Epidermal melanocyte (primary cell): ENCODE results near the gene PRSS21.

Source experiments
- DNase-seq: peaks from one replicate; pipeline ENCODE4 v3.0.0; 2011; ENCODE audit warnings: low spot score; ENCODE audit not compliant: insufficient read length

Gene PRSS21

DNA sequence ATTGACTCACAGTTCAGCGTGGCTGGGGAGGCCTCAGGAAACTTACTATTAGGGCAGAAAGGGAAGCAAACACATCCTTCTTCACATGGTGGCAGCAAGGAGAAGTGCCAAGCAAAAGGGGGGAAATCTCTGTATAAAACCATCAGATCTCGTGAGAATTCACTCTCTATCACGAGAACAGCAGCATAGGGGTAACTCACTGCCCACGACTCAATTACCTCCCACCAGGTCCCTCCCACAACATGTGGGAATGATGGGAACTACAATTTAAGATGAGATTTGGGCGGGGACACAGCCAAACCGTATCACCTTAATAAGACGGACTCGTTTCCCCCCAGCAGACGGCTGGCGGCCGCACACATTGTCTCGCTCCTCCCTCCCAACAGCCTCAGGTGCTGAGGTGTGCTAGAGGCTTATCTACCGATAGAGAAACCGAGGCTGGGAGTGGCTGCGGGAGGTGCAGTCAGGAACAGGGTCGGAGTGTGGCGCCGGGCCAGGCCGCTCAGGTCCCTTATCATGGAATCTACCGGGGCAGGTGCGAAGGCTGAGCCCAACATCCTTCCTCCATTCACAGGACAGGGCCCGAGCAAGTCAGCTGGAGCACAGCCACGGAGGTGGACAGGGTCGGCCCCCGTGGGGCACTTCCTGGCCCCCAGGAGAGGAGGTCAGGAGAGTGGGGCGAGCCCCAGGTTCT lies 8.2 kb downstream of the PRSS21 start:
- no peak for DNase-seq

DNA sequence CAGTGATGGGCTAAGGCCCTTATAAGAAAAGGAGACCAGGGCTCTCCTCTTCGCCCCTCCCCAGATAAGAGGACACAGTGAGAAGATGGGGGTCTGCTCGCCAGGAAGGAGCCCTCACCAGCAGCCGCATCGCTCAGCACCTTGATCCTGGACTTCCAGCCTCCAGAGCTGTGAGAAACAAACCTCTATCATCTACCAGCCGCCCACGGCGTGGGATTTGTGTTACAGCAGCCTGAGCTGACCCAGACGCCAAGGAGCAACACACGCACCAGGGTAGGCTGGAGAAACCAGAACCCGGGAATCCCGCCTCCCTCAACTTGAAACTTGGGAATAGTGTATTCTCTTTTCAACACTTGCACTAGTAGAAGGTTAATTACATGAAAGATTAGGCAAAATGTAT lies 8.9 kb downstream of the PRSS21 start:
- DNase-seq, result no peak

DNA sequence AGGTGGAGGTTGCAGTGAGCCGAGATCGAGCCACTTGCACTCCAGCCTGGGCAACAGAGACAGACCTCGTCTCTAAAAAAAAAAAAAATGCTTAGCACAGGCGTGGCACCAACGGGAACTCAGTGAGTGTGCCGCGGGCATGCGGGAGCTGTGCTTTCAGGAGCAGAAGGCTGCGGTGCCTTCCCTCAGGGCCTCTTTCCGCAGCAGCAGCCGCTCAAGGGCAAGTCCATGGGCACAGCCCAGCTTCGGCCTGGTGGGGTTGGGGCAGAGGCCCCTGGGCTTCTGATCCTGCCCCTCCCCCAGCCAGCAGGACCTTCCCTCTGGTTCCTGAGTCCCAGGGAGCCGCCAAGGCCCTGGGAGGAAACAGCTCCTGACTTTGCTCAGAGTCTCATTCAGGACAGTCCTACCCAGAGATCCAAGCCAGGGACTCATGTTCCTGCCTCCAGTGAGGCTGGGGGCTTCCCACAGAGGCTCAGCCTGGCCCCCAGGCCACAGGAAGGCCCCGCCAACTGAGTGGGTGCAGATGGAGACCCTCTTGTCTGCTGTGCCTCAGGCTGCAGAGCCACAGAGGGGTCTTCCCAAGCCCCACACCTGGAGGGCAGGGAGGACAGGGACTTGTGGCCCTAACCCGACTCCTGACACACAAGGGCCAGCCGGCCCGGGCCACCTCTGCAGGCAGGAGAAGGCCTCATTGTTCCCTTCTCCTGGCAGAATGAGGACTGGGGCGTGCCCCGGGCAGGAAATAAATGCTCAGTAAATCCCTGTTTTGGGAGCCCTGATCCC lies 9.7 kb downstream of the PRSS21 start:
- no peak for DNase-seq

DNA sequence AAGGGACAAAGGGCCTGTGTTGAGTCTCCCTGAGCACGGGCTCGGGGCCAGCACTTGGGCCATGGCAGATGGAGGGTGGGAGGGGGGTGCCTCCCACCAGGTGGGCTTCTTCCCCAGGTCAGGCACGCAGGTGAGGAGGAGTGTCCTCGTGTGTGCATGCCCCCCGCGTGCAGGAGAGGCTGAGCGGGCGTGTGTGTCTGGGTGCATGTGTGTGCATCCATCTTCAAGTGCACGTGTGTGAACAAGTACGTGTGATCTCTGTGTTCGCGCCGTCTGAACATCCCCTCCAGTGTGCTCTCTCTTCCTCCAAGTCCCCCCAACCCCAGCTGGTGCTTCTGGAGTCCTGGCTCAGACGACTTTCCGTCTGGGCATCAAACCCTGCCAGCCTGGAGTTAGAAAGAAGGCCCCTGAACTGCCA lies 10.3 kb downstream of the PRSS21 start:
- no peak for DNase-seq

DNA sequence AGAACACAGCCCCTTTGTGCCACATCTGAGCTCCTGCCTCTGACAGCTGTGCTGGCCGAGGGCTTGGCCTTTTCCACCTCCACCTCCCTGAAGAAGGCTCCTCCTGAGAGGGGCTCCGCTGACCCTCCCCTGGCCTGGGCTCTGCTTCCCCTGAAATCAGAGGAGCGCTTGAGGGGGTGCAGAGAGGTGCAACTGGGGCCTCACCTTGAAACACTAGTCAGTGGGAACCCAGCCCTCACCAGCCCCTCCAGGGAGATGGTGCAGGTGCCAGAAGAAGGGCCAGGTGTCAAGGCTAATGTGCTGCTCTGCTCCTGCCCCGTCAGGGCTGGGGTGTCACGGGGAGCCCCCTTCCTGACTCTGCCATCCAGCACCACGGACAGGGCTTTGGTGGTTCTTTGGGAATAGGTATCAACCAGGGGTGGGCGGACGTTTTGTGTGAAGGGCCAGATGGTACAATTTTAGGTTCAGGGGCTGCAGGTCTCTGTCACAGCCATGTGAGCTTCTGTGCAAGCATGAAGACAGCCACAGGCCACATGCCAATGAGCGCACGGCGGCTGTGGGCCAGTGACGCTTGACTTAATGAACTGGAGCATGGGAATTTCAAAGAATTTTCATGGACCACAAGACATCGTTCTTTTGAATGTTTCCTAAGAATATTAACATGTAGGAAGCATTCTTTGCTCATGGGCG lies 10.9 kb downstream of the PRSS21 start:
- DNase-seq, result no peak

DNA sequence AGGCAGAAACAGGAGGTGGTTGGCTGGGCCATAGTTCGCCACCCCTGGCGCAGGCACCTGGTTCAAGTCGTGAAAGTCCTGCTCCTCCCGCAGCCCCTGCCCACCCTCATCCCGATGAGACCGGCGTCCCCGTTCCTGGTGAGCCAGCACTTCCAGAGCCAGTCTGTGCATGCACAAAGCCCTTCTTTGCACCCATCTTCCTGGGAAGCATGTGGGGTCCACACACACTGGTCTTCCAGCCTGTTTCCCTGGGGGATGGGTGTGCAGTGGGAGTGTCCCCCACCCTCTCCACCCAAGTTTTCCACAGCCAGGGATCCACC lies 11.4 kb downstream of the PRSS21 start:
- no peak for DNase-seq

DNA sequence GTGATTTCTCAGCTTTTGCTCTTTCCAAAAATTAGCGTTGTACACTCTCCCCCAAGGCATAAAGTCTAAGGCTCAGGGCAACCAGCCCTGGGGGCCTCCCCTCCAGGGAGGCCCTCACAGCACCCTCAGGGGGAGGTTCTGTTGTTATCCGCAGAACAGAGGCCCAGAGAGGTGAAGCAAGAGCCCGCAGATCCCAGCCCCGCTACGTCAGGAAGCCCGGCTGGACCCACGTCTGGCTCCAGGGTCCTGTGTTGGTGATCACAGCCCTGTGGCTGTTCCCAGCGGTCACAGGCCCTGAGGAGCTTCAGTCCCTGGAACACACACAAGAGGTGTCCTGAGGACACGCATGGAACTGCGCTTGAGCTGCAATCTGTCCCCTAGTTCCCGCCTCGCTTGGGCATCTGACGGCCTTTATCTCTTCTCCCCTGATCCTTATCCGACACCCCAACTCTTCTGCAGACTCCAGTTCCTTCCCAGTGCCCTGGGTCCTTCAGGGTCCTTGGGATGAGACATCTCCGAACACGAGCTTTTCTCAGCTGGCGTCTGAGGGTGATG lies 11.9 kb downstream of the PRSS21 start:
- no peak for DNase-seq

DNA sequence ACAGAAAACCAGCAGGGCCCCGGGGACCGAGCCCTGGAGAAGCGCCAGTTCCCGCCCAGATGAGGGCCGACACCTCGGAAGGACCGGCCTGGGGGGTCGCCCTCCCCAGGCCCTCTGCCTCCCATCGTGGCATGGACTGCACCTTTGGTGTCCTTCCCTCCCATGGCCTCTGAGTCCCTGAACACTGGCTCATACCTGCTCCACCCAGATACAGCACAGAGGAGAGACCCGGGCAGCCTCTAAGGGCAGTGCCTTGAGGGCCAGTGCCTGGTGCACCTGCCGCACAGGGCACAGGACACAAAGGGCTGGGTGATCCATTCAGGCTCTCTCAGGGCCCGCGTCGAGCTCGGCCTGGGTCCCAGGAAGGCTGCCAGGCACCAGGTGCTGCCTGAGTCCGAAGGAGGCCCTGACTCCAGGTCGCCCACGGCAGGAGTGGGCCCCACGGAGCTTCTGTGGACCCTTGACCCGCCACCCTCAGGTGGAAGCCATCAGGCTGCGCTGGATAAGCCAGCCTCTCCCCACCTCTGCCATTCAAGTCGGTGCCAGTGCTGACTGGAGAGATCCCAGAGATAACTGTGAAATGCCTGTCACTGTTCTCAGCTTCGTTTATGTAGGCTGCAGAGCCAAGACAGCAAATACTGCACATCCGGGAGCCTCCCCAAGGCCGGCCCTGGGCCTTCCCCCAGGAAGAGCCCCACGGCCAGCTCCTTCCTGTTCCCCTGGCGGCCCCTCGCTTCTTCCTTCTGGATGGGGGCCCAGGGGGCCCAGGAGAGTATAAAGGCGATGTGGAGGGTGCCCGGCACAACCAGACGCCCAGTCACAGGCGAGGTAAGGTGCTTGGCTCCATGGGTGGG lies 12.7 kb downstream of the PRSS21 start, which contains the start of gene ZG16B:
Gene ZG16B, plus strand, starts transcription at position 803 of the 854 bp plus-strand sequence. CDS start 139 bp downstream, outside the sequence.
- no peak for DNase-seq

DNA sequence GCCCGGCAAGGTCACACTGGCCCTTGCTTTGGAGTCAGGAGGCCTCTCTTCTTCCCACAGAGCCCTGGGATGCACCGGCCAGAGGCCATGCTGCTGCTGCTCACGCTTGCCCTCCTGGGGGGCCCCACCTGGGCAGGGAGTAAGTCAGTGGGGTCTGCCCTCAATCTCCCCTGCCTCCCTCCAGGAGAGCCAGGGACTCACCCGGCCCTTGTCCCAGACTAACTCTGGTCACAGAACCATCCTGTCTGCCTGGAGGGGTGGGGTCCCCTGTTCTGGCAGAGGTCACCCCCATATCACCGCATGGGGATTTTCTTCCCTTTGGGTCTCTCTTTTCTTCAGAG lies 13.3 kb downstream of the PRSS21 start:
- DNase-seq, result no peak

DNA sequence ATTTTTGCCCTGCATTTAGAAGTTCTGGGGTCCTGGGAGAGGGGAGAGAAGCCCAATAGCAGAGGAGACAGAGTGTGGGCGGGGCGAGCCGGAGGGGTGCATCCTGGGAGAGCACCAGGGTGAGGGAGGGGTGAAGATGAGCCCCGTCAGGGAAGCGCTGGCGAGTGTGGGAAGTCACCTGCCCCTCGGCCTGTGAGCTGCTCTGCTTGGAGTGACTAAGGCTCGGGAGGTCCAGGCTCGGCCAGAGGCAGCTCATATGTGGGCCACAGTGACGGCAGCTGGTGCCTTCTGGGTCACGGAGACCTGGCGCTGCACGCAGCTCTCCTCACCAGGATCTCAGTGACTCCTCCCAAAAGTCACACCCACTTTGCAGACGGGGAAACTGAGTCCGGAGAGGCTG lies 14.2 kb downstream of the PRSS21 start:
- DNase-seq, result no peak

DNA sequence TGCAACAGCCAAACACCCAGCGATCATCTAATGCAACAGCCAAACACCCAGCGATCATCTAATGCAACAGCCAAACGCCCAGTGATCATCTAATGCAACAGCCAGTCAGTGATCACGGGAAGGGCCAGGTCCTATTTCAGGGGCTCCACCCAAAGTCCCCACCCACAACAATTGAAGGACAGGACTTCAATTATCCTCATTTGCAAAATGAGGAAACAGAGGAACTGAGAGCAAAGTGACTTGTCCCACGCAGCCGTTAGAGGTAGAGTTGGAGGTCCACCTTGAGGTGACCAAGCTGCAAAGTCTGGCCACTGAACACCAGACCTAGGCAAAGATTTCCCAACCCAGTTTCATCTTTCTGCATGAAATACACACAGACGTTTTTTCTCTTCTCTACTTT lies 16.7 kb downstream of the PRSS21 start:
- DNase-seq, result no peak

DNA sequence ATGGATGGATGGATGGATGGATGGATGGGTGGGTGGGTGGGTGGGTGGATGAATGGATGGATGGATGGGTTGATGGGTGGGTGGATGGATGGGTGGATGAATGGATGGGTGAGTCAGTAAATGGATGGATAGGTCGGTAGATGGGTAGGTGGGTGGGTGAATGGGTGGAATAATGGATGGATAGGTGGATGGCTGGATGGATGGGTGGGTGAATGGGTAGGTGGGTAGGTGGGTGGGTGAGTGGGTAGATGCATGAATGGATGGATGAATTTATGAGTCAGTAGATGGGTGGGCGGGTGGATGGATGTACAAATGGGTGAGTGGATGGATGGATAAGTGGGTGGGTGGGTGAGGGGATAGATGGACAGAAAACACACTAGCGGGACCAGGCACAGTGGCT lies 17.9 kb downstream of the PRSS21 start:
- no peak for DNase-seq

DNA sequence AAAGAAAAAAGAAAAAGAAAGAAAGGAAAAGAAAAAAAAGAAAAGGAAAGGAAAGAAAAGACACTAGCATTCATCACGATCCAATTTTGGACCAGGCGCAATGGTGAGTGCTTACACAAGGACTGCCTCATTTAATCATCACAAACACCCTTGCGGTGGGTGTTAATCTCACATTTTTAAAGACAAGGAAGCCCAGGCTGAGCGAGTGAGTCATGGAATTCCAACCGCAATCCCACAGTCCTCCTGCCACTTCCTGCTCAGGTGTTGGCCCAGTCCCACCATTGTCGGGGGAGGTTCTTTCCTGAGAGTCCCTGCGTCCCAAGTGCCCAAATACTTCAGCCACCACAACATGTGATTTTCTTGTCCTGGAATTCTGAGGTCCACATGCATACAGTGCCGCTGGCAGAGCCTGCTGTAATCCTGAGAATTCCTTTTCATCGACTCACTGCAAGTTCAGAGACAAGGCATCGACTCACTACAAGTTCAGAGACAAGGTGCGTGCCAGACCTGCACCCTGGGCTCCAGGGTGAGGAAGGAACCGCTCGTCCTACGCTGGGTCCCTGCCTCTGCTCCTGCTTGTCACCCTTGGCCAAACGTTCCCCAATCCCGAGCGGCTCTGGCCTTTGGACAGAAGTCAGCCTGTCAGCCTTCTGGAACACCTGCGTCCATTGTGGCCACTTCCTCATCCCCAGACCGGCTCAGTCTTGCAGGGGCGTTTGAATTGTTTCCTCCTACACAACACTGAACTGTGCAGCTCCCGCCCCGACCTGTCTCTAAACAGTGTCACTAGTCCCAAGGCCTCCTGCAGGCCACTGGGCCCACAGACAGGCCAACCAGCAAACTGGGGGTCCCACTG lies 18.8 kb downstream of the PRSS21 start:
- peak; percentile 73 for DNase-seq

DNA sequence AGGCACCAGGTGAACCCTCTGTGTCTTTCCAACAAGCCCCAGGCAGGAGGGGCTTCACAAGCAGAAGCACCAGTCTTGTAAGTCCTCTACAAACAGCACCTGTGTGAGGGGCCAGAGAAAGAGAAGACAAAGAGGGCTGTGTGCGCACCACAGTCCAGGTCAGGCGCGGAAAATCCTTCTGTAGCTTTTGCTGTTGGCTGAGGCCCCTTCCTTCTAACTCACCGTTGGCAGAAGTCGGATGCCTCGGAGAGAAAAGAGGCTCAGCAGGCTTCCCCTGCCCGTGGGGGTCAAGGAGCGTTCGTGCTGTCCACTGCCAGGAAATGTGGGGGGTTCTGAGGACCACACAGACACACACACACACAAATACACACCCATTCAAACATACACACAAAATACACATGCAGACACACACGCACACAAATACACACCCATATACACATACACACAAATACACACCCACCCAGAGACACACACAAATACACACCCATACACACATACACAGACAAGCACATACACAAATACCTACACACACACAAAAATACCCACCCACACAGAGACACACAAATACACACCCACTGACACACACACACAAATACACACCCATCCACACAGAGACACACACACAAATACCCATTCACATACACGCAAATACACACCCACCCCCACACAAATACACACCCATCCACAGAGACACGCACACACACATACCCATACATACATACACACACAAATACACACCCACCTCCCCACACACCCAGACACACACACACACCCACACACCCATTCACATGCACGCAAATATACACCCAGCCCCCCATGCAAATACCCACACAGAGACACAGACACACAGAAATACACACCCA lies 19.8 kb downstream of the PRSS21 start:
- no peak for DNase-seq

DNA sequence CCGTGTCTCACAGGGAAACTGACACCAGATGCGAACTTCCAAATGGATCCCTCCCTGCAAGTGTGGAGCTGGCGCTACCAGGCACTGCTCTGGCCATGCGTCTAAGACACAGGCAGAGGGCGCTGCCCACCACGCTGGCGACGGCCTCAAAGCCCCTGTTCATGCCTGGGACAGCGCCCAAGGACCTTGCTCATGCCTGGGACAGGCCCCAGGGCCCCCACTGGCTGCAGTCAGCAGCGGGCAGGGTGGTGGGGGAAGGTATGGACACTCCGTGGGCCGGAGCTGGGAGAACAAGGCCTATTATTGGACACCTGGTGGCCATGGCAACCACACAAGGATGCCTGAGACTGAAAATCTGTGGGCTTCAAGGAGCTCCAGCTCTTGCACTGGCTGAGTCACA lies 21.9 kb downstream of the PRSS21 start:
- DNase-seq, result peak; percentile 75

DNA sequence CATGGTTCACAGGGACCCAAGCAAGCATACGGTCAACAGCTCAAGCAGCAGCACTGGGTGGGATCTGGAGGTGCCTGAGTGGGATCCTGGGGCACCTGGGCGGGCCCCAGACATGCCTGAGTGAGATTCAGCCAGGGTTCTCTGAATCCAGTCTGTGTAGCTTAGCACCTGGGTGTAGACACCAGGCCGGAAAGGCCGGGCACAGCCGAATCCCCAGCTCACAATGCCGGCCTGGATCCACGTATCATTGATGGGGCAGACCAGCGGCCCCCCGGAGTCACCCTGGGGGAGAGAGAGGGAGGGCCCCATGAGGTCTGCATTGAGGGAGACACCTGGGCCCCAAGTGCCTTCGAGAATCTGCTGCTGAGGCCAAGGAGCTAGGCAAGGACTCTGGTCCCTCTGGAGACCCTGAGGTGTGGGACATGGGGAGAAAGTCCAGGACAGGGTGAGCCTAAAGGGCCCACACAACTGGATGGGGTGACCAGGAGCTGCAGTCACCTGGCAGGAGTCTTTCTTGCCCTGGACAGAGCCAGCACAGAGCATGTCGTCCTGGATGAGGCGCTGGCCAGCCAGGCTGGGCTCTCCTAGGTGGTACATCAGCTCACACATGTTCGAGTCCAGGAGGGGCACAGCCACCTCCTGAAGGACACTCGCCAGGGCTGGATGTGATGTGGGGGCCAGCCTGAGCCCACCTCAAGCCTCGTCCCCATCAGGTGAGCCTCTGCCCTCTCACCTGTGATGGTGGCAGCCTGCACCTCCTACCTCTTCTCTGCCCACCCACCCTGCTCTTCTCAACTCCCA lies 22.8 kb downstream of the PRSS21 start:
- no peak for DNase-seq

DNA sequence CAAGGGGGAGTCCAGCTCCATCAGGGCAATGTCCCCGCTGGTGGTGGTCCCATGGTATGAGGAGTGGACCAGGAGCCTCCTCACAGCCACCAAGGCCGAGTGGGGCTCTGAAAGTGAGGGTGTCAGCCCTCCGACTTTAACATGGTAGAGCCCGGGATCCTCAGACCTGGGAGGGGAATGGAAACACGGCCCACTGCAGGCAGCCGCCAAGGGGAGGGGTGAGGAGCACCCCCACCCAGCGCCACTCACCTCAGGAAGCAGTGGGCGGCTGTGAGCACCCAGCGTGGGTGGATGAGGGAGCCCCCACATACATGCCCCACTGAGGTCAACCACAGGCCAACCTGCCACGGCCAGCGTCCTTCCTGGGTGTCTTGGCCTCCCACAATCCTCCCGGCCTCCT lies 23.9 kb downstream of the PRSS21 start:
- DNase-seq, result no peak

DNA sequence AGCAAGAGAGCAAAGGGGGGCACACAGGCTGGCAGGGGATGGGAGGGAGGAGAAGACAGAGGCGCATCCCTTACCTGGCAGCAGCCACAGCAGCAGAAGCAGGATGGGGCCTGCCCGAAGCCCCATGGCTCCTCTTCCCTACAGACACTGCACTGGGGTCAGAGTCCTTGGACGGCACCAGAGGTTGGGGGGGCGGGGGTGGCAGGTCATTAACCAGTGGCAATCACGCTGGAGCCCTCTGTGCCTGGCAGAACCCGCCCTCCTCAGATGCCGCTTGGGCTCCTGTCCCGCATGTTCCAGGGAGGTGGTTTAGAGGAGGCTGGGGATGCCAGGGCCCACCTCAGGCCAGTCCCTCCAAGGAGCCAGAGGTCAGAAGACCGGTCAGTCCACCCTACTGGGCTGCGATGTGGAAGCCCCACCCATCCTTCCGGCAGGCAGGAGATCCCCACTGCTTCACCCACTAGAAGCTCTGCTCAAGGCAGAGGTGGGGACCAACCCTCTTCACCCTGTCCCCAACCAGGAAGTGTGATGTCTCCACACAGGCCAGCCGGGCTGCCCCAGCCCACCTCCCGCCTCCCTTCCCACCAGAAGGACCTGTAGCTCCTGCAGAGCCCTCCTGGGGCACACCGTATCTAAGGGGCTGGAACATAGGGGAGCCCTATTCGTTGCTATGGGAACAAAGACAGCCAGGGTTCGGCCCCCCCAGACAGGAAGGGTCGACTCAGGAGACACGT lies 24.7 kb downstream of the PRSS21 start:
- no peak for DNase-seq
